Neutrophil (primary cell): ENCODE measurements around the gene PACSIN3.

Experiments used
- H3K27ac ChIP-seq: fragments of 200-600 bp; sonication (generic); 2 replicates; pipeline ENCODE4 v1.5.1; 2016; ENCODE audit warnings: mild to moderate bottlenecking, moderate library complexity
- H3K27me3 ChIP-seq: fragments of 200-600 bp; sonication (generic); 2 replicates; pipeline ENCODE4 v1.6.0; 2016; ENCODE audit warnings: mild to moderate bottlenecking
- H3K36me3 ChIP-seq: fragments of 200-600 bp; sonication (generic); 2 replicates; pipeline ENCODE4 v1.5.1; 2017
- H3K4me1 ChIP-seq, 2 experiments: fragments of 200-600 bp in 1 of 2; sonication (generic) in 1 of 2; 1 replicate in 1 of 2; 2 replicates in 1 of 2; pipeline versions ENCODE4 v1.5.1 to v1.6.1; 2013 to 2016; ENCODE audit warnings: low read depth in 1 of 2, low read length in 1 of 2, mild to moderate bottlenecking in 1 of 2, moderate library complexity in 1 of 2; ENCODE audit not compliant: control insufficient read depth in 1 of 2, insufficient read depth in 1 of 2
- H3K4me3 ChIP-seq, 2 experiments: fragments of 200-600 bp in 1 of 2; sonication (generic) in 1 of 2; 1 replicate in 1 of 2; 2 replicates in 1 of 2; pipeline ENCODE4 v1.5.1; 2013 to 2016; ENCODE audit warnings: low read depth in 1 of 2, low read length in 1 of 2, mild to moderate bottlenecking in 1 of 2, moderate library complexity in 1 of 2
- H3K9me3 ChIP-seq: fragments of 200-600 bp; sonication (generic); 2 replicates; pipeline ENCODE4 v1.5.1; 2016
- TF ChIP-seq, protein P1 (sequence below): fragments of 200-600 bp; sonication (generic); IDR thresholded peaks from 2 replicates; pipeline ENCODE4 v1.5.1; 2016; ENCODE audit warnings: antibody characterized with exemption

The PACSIN3 gene

DNA sequence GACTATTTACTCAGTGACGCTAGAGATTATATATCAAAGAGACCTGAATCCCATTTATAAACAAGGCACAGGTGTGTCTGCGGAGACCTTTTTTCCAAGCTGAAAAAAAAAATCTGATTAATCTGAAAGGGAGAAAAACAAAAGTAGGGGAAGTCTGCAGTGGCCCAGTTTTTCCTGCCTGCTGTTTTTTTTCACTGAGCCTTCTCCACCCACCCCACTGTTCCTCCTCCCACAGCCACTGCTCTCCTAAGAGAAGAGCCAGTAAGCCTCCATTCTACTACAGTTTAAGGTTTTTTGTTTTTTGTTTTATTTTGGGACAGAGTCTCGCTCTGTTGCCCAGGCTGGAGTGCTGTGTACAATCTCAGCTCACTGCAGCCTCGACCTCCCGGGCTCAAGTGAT, 28.0 kb downstream of the PACSIN3 start:
- Histone ChIP-seq H3K36me3 (peaks cover 20% of the 10 kb centered on the region), H3K4me3 (no peak overlapping the region), H3K4me1 (no peaks in the 10 kb centered on the region), H3K27me3 (peaks cover 17% of the 10 kb centered on the region), H3K27ac (no peak overlapping the region), H3K9me3 (no peaks in the 10 kb centered on the region)
- TF ChIP-seq, protein P1, sequence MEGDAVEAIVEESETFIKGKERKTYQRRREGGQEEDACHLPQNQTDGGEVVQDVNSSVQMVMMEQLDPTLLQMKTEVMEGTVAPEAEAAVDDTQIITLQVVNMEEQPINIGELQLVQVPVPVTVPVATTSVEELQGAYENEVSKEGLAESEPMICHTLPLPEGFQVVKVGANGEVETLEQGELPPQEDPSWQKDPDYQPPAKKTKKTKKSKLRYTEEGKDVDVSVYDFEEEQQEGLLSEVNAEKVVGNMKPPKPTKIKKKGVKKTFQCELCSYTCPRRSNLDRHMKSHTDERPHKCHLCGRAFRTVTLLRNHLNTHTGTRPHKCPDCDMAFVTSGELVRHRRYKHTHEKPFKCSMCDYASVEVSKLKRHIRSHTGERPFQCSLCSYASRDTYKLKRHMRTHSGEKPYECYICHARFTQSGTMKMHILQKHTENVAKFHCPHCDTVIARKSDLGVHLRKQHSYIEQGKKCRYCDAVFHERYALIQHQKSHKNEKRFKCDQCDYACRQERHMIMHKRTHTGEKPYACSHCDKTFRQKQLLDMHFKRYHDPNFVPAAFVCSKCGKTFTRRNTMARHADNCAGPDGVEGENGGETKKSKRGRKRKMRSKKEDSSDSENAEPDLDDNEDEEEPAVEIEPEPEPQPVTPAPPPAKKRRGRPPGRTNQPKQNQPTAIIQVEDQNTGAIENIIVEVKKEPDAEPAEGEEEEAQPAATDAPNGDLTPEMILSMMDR: no peak

DNA sequence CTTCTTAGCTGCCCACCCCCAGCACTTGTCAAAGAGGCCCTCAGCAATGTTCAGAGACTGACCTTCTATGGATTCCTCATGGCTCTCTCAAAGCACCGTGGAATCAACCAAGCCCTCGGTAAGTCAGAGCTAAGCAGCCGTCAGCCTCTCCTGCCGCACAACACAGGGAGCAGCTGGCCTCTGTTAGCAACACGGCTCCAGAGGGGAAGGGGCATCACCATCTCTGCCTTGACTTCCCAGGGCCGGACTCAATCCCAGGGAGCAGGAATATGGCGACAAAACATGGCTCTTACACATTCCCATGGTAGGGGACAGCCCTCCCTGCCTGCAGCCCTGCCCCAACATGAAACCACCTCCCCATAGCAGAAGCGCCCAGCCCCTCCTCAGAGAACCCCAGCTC, 28.4 kb downstream of the PACSIN3 start:
- Histone ChIP-seq H3K27ac (no peak overlapping the region), H3K4me3 (no peak overlapping the region), H3K27me3 (peaks cover 17% of the 10 kb centered on the region), H3K4me1 (no peaks in the 10 kb centered on the region), H3K36me3 (peaks cover 18% of the 10 kb centered on the region), H3K9me3 (no peaks in the 10 kb centered on the region)
- TF ChIP-seq, protein P1: no peak

DNA sequence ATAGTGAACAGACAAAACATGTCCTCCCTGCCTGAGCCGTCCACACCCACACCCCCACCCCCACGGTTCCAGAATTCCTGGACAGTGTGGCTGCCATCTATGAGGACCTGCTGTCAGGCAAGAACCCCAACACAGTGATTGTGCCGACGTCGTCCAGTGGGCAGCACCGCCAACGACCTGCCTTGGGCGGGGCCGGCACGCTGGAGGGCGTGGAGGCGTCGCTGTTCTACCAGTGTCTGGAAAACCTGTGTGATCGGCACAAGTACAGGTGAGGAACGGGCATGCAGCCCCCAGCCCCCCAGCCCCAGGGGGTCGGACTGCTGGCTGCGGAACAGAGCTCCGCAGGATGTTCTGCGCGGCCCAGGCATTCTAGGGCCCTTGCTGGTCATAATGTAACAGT, 29.3 kb downstream of the PACSIN3 start:
- no peaks in the 10 kb centered on the region for H3K4me1 ChIP-seq
- no peak overlapping the region for H3K4me3 ChIP-seq
- no peaks in the 10 kb centered on the region for H3K9me3 ChIP-seq
- peaks cover 9% of the 10 kb centered on the region for H3K36me3 ChIP-seq
- TF ChIP-seq, protein P1: no peak
- H3K27ac ChIP-seq: no peak overlapping the region
- H3K27me3 ChIP-seq: peaks cover 17% of the 10 kb centered on the region

DNA sequence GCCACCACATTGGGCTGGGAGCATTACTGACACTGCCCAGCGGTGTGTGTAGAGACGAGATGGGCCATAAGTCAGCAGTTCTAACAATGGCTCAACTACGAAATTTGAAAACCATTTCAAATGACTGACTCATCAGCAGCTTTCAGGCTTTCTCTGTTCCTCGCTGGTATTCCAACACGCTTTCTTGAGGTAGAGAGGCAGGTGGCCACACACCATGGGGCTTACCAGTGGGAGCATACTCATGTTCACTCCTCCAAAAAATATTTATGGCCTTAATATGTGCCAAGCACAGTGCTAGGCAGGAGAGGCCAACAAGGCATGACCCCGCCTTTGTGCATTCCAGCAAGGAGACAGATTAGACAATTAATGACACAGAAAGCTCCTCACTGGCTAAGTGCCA, 29.9 kb downstream of the PACSIN3 start:
- Histone ChIP-seq H3K4me1 (no peaks in the 10 kb centered on the region), H3K4me3 (no peak overlapping the region), H3K27ac (no peak overlapping the region), H3K27me3 (peaks cover 17% of the 10 kb centered on the region), H3K9me3 (no peaks in the 10 kb centered on the region), H3K36me3 (peaks cover 5% of the 10 kb centered on the region)
- TF ChIP-seq, protein P1: no peak

DNA sequence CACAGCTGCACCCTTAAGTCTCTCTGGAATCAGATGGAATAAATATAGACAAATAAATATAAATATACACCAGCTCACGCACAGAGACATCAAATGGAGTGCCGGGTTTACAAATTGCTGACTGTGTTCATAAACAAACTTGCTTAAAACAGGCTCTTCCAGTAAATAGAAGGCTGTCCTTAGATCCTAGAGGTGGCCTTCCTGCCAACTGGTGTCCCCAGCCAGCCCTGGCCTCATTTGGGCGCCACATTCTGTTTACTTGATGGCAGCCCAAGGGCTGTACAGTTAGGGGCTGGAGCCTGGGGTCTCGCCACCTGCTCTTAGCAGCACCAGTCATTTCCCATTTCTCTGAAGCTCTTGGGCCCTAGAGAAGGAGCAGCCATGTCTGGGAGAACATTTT, 30.4 kb downstream of the PACSIN3 start:
- TF ChIP-seq, protein P1: no peak
- Histone ChIP-seq H3K27ac (no peak overlapping the region), H3K36me3 (peaks cover 5% of the 10 kb centered on the region), H3K27me3 (peaks cover 17% of the 10 kb centered on the region), H3K9me3 (no peaks in the 10 kb centered on the region), H3K4me3 (no peak overlapping the region), H3K4me1 (no peaks in the 10 kb centered on the region)
